H1 (cell line): Measurements from ENCODE around the gene C1orf21. TPM values are rescaled to one million over a fixed set of nuclear protein-coding genes. Genes with fewer than 3 reads are reported as not detected.

Source experiments
- CTCF ChIA-PET: fragments of 300-600 bp; sonication (Branson Sonifier 250); formaldehyde crosslinking; loops from one replicate; lab custom pipeline; 2021; ENCODE audit not compliant: partially characterized antibody; lab: Charles Lee
- POLR2A ChIA-PET: fragments of 300-600 bp; sonication (Branson Sonifier 250); formaldehyde crosslinking; loops from one replicate; lab custom pipeline; 2021; ENCODE audit warnings: inconsistent platforms; ENCODE audit not compliant: partially characterized antibody; lab: Charles Lee
- DNase-seq, 2 experiments: peaks; one replicate each; pipeline versions ENCODE4 v3.0.0 to v3.0.0-alpha.2; 2010 to 2022; ENCODE audit warnings: low spot score in 2 of 2, low read depth in 1 of 2, mixed read lengths in 1 of 2
- FAIRE-seq: peaks from 2 replicates; lab custom pipeline; 2011; peaks lifted over from hg19 to GRCh38; lab: Jason Lieb, UNC
- H2AFZ ChIP-seq: 2 replicates; pipeline ENCODE4 v1.8.1; 2012; ENCODE audit warnings: low read length, inconsistent platforms
- H2AK5ac ChIP-seq: 2 replicates; pipeline ENCODE4 v1.6.1; 2013; ENCODE audit warnings: low read depth, low read length
- H2BK120ac ChIP-seq: replicated peaks from 2 replicates; pipeline ENCODE3; 2013; ENCODE audit warnings: low read depth, low read length, inconsistent platforms
- H2BK12ac ChIP-seq: 2 replicates; pipeline ENCODE4 v1.6.1; 2013; ENCODE audit warnings: low read depth, low read length
- H2BK15ac ChIP-seq: 2 replicates; pipeline ENCODE4 v1.6.1; 2013; ENCODE audit warnings: low read length
- H2BK20ac ChIP-seq: 2 replicates; pipeline ENCODE4 v1.6.1; 2013; ENCODE audit warnings: low read length
- H2BK5ac ChIP-seq: 2 replicates; pipeline ENCODE4 v1.6.1; 2013; ENCODE audit warnings: low read depth, low read length
- H3K14ac ChIP-seq: 2 replicates; pipeline ENCODE4 v1.6.1; 2013; ENCODE audit warnings: inconsistent platforms; ENCODE audit not compliant: insufficient read length
- H3K18ac ChIP-seq: 2 replicates; pipeline ENCODE4 v1.6.1; 2013; ENCODE audit warnings: low read length; ENCODE audit errors: extremely low read depth
- H3K23ac ChIP-seq: 2 replicates; pipeline ENCODE4 v1.6.1; 2013; ENCODE audit warnings: inconsistent platforms; ENCODE audit not compliant: insufficient read length
- H3K23me2 ChIP-seq: 2 replicates; pipeline ENCODE4 v1.6.1; 2013; ENCODE audit warnings: low read depth, low read length
- H3K27ac ChIP-seq: 2 replicates; pipeline ENCODE4 v1.6.1; 2011; ENCODE audit warnings: low read depth, low read length, inconsistent platforms
- H3K27me3 ChIP-seq, 4 experiments: replicated peaks in 1 of 4; 1 replicate in 1 of 4; 2 replicates in 3 of 4; pipeline versions ENCODE4 v1.6.1 to v1.8.1; 2011 to 2013; ENCODE audit warnings: low read length in 3 of 4, mild to moderate bottlenecking in 3 of 4, inconsistent platforms in 2 of 4, mixed read lengths in 2 of 4, moderate library complexity in 1 of 4; ENCODE audit not compliant: control insufficient read depth in 3 of 4, insufficient read depth in 3 of 4; ENCODE audit errors: extremely low read depth in 1 of 4
- H3K36me3 ChIP-seq, 4 experiments: 2 replicates each; pipeline versions ENCODE4 v1.6.1 to v1.8.1; 2011 to 2013; ENCODE audit warnings: mild to moderate bottlenecking in 4 of 4, low read length in 3 of 4, moderate library complexity in 2 of 4, control low read depth in 1 of 4, inconsistent platforms in 1 of 4; ENCODE audit not compliant: insufficient read depth in 4 of 4, control insufficient read depth in 2 of 4
- H3K4ac ChIP-seq: replicated peaks from 2 replicates; pipeline ENCODE3; 2013; ENCODE audit warnings: low read length, low read depth, mixed read lengths, inconsistent platforms; ENCODE audit not compliant: insufficient read length
- H3K4me1 ChIP-seq, 4 experiments: replicated peaks in 1 of 4; 1 replicate in 1 of 4; 2 replicates in 3 of 4; pipeline versions ENCODE4 v1.6.1 to v1.8.1; 2011 to 2013; ENCODE audit warnings: low read length in 3 of 4, inconsistent platforms in 2 of 4, mixed read lengths in 1 of 4; ENCODE audit not compliant: insufficient read depth in 4 of 4, control insufficient read depth in 3 of 4
- H3K4me2 ChIP-seq, 2 experiments: 2 replicates each; pipeline versions ENCODE4 v1.6.1 to v1.8.1; 2011 to 2013; ENCODE audit warnings: low read depth in 2 of 2, low read length in 2 of 2, control low read depth in 1 of 2, inconsistent platforms in 1 of 2, mild to moderate bottlenecking in 1 of 2; ENCODE audit not compliant: insufficient read depth in 1 of 2
- H3K4me3 ChIP-seq, 4 experiments: fragments of 200-600, 300-600 bp in 1 of 4; sonication (generic), shearing (Covaris generic), sonication (Bioruptor Twin) in 1 of 4; 2 replicates each; pipeline versions ENCODE4 v1.5.1 to v1.8.1; 2011 to 2016; ENCODE audit warnings: low read length in 4 of 4, low read depth in 3 of 4, control low read depth in 2 of 4, inconsistent platforms in 2 of 4, mild to moderate bottlenecking in 2 of 4, mixed read lengths in 1 of 4, moderate library complexity in 1 of 4; ENCODE audit not compliant: insufficient read depth in 2 of 4; ENCODE audit errors: extremely low read depth in 1 of 4
- H3K56ac ChIP-seq: replicated peaks from 2 replicates; pipeline ENCODE3; 2013; ENCODE audit warnings: low read depth, mild to moderate bottlenecking, mixed read lengths, low read length, inconsistent platforms; ENCODE audit not compliant: insufficient read length
- H3K79me1 ChIP-seq: 2 replicates; pipeline ENCODE4 v1.6.1; 2013; ENCODE audit warnings: low read depth, low read length, control low read depth
- H3K79me2 ChIP-seq, 2 experiments: 2 replicates each; pipeline versions ENCODE4 v1.6.1 to v1.8.1; 2012 to 2013; ENCODE audit warnings: low read length in 2 of 2, mild to moderate bottlenecking in 2 of 2, inconsistent platforms in 1 of 2; ENCODE audit not compliant: insufficient read depth in 2 of 2, control insufficient read depth in 1 of 2
- H3K9ac ChIP-seq, 4 experiments: replicated peaks in 1 of 4; 1 replicate in 1 of 4; 2 replicates in 3 of 4; pipeline versions ENCODE4 v1.6.1 to v1.8.1; 2011 to 2013; ENCODE audit warnings: low read depth in 3 of 4, low read length in 3 of 4, control low read depth in 2 of 4, mild to moderate bottlenecking in 2 of 4, moderate library complexity in 2 of 4, inconsistent platforms in 1 of 4; ENCODE audit errors: extremely low read depth in 1 of 4
- H3K9me3 ChIP-seq, 2 experiments: 2 replicates each; pipeline versions ENCODE4 v1.6.1 to v1.8.1; 2012 to 2013; ENCODE audit warnings: mild to moderate bottlenecking in 2 of 2, moderate library complexity in 2 of 2, control low read depth in 1 of 2, inconsistent platforms in 1 of 2, low read depth in 1 of 2, low read length in 1 of 2, mixed read lengths in 1 of 2; ENCODE audit not compliant: insufficient read depth in 2 of 2
- H4K20me1 ChIP-seq, 2 experiments: replicated peaks in 1 of 2; 2 replicates each; pipeline versions ENCODE3 to v1.8.1; 2011 to 2013; ENCODE audit warnings: inconsistent platforms in 2 of 2, low read length in 2 of 2, mild to moderate bottlenecking in 1 of 2; ENCODE audit not compliant: insufficient read depth in 2 of 2, control insufficient read depth in 1 of 2
- H4K5ac ChIP-seq: 2 replicates; pipeline ENCODE4 v1.6.1; 2013; ENCODE audit warnings: low read length, low read depth, mixed read lengths, inconsistent platforms; ENCODE audit not compliant: insufficient read length
- H4K8ac ChIP-seq: 2 replicates; pipeline ENCODE4 v1.8.0; 2013; ENCODE audit warnings: mild to moderate bottlenecking, moderate library complexity, low read length, inconsistent platforms; ENCODE audit not compliant: insufficient read depth; ENCODE audit errors: extremely low read depth
- H4K91ac ChIP-seq: replicated peaks from 2 replicates; pipeline ENCODE3; 2013; ENCODE audit warnings: low read length, mixed read lengths, inconsistent platforms; ENCODE audit not compliant: insufficient read length
- CTBP2 ChIP-seq: IDR thresholded peaks from 2 replicates; pipeline ENCODE4 v1.7.0; 2011; ENCODE audit warnings: borderline replicate concordance, mild to moderate bottlenecking, moderate library complexity, mixed read lengths, low read length; ENCODE audit not compliant: insufficient read depth, insufficient read length
- CTCF ChIP-seq, 3 experiments: IDR thresholded peaks; 1 replicate in 2 of 3; 2 replicates in 1 of 3; pipeline versions ENCODE4 v1.5.1 to v1.6.1; 2011; ENCODE audit warnings: low read length in 3 of 3, mild to moderate bottlenecking in 3 of 3, inconsistent platforms in 2 of 3, low read depth in 1 of 3, moderate library complexity in 1 of 3; ENCODE audit not compliant: insufficient read depth in 1 of 3; ENCODE audit errors: control extremely low read depth in 1 of 3
- GTF2F1 ChIP-seq: IDR thresholded peaks from 2 replicates; pipeline ENCODE4 v1.6.1; 2012; ENCODE audit warnings: low read depth, low read length, improper control_type of control experiment, borderline replicate concordance
- JUN ChIP-seq: IDR thresholded peaks from 2 replicates; pipeline ENCODE4 v1.6.1; 2011; ENCODE audit warnings: low read depth, mild to moderate bottlenecking, improper control_type of control experiment, low read length
- KDM5A ChIP-seq: fragments of 200-600 bp; IDR thresholded peaks from 2 replicates; pipeline ENCODE4 v1.7.1; 2012; ENCODE audit warnings: mild to moderate bottlenecking, low read length, inconsistent platforms, mixed read lengths
- MAX ChIP-seq: IDR thresholded peaks from 2 replicates; pipeline ENCODE4 v1.6.1; 2012; ENCODE audit warnings: inconsistent platforms
- NANOG ChIP-seq: IDR thresholded peaks from 2 replicates; pipeline ENCODE4 v1.6.1; 2011; ENCODE audit warnings: low read length, low read depth, mild to moderate bottlenecking, inconsistent platforms; ENCODE audit not compliant: insufficient read depth, poor library complexity, severe bottlenecking
- POU5F1 ChIP-seq: IDR thresholded peaks from 2 replicates; pipeline ENCODE4 v1.6.1; 2011; ENCODE audit warnings: low read depth, mild to moderate bottlenecking, low read length, moderate library complexity
- SP2 ChIP-seq: IDR thresholded peaks from 2 replicates; pipeline ENCODE4 v1.6.1; 2012; ENCODE audit warnings: mild to moderate bottlenecking, low read length, inconsistent platforms
- SRF ChIP-seq: IDR thresholded peaks from 2 replicates; pipeline ENCODE4 v1.6.1; 2011; ENCODE audit warnings: mild to moderate bottlenecking, low read depth, low read length, moderate library complexity
- ZNF274 ChIP-seq: IDR thresholded peaks from 2 replicates; pipeline ENCODE4 v1.7.0; 2012; ENCODE audit warnings: low read length, borderline replicate concordance; ENCODE audit errors: extremely low read depth
- WGBS, 2 experiments: shearing (Covaris generic) in 1 of 2; methylation state at CpG; one replicate each; pipeline versions ENCODE4 v1.1.6 to v1.1.7; 2013 to 2015; ENCODE audit warnings: low lambda C conversion rate in 2 of 2, mixed read lengths in 2 of 2, inconsistent platforms in 1 of 2, low coverage in 1 of 2, missing lambda C conversion rate in 1 of 2; ENCODE audit not compliant: insufficient replicate concordance in 2 of 2, insufficient coverage in 1 of 2, insufficient read length in 1 of 2; ENCODE audit errors: extremely low coverage in 1 of 2, missing lambda C conversion rate in 1 of 2; 5-methylcytosine and 5-hydroxymethylcytosine counted together
- polyA plus RNA-seq, 7 experiments: library from polyadenylated mRNA; depleted of rRNA in 3 of 7; stranded (reverse) in 5 of 7; unstranded in 2 of 7; fragments of >200 nt in 5 of 7; fragments of 200-250 nt in 2 of 7; gene quantifications; 1 replicate in 5 of 7; 2 replicates in 1 of 7; 4 replicates in 1 of 7; pipeline versions ENCODE4 v1.2.1 to v1.2.3, GENCODE V29; 2011 to 2013; ENCODE audit warnings: missing spikeins in 2 of 7, mixed read lengths in 2 of 7
- total RNA-seq: library from RNA; stranded (reverse); fragmentation: NEBNext Ultra II Directional; extraction: Animal tissue kit (Norgen Biotek cat#: 25700); gene quantifications from 2 replicates; pipeline ENCODE4 v1.2.1, GENCODE V29; 2021

Gene C1orf21
- total and polyA plus RNA-seq, 2 of the 8 experiments (the other 6 are each of a cell fraction or from before 2014, with no cell fraction given): 16.6 to 51.0 TPM

GRCh38 chr1:184588701-184589100 is 201.9 kb downstream of the C1orf21 start:
- Histone ChIP-seq H3K9me3 (no peaks in the 10 kb centered on the region), H3K36me3 (no peaks in the 10 kb centered on the region), H3K4ac (no peak overlapping the region), H3K4me3 (no peak overlapping the region), H4K5ac (no peak overlapping the region), H4K20me1 (no peaks in the 10 kb centered on the region), H2BK12ac (no peak overlapping the region), H2BK15ac (no peak overlapping the region), H3K79me2 (peaks cover 0 to 27% of the 10 kb centered on the region in 2 experiments; a peak in 3 of 4 replicates), H3K23ac (no peak overlapping the region), H2BK5ac (no peak overlapping the region), H3K4me1 (no peaks in the 10 kb centered on the region), H2BK120ac (no peak overlapping the region), H3K18ac (no peak overlapping the region), H4K91ac (no peak overlapping the region), H3K23me2 (no peaks in the 10 kb centered on the region; the same call in 1 of the 2 replicates), H3K9ac (no peak overlapping the region), H3K56ac (no peak overlapping the region), H4K8ac (no peak overlapping the region), H3K14ac (no peak overlapping the region), H2BK20ac (no peak overlapping the region), H2AK5ac (no peak overlapping the region), H3K27ac (no peak overlapping the region), H3K79me1 (no peaks in the 10 kb centered on the region), H2AFZ (no peak overlapping the region), H3K4me2 (no peak overlapping the region), H3K27me3 (no peaks in the 10 kb centered on the region)
- WGBS, 2 experiments: 98% methylated on average over 3 of the region's 3 CpGs; no CpG with 5 or more reads in 1 of the 2 experiments
- FAIRE-seq (no peak), DNase-seq (no peak)
- CTCF ChIA-PET: interaction anchor here (2.1 kb wide), 1 partner anchor 75 kb away, joined by 7 read pairs; no protein-coding TSS in a partner anchor
- POLR2A ChIA-PET: interaction anchor here (0.8 kb wide), 1 partner anchor 217 kb away, joined by 5 read pairs; no protein-coding TSS in a partner anchor
- no peak for TF ChIP-seq POU5F1
- TF ChIP-seq NANOG: no peak
- no peak for TF ChIP-seq CTCF (IDR thresholded peaks at IDR 0.05; ENCODE audit: control extremely low read depth in 1 of 3, insufficient read depth in 1 of 3, low read depth in 1 of 3, low read length in 3 of 3)
- TF ChIP-seq SRF: no peak
- no peak for TF ChIP-seq KDM5A
- TF ChIP-seq MAX: no peak
- TF ChIP-seq CTBP2: no peak
- no peak for TF ChIP-seq GTF2F1
- no peak for TF ChIP-seq JUN
- TF ChIP-seq ZNF274: no peak
- no peak for TF ChIP-seq SP2
